Measurements from ENCODE around the gene MARCHF7.

MARCHF7 gene

GRCh38 chr2:159762075-159762474 lies 49.8 kb downstream of the MARCHF7 start:
- no peak for DNase-seq (ENCODE audit: low spot score)
